ENCODE measurements around the gene CORO7. TPM values are rescaled to one million over a fixed set of nuclear protein-coding genes. Genes with fewer than 3 reads are reported as not detected.

CORO7 gene
- total RNA-seq, 2 donors from 2014 or later = 28.5 to 29.5 TPM

Other genes starting within 250 kb of the CORO7 start
- 1 to 10 TPM; 4.1 to 4.6 TPM for gene SRL, start 174.5 kb downstream of the CORO7 start, total RNA-seq
- gene TFAP4, start 143.6 kb downstream of the CORO7 start, total RNA-seq = 1 to 10 TPM; 4.0 to 5.4 TPM
- 10 to 100 TPM; 35.6 to 49.0 TPM for gene GLIS2, start 100.5 kb downstream of the CORO7 start, total RNA-seq
- gene PAM16, start 65.3 kb downstream of the CORO7 start, total RNA-seq = 10 to 100 TPM; 25.3 to 28.8 TPM
- 10 to 100 TPM; 67.1 to 89.3 TPM for gene VASN, start 44.7 kb downstream of the CORO7 start, total RNA-seq
- gene DNAJA3, start 9.3 kb upstream of the CORO7 start, total RNA-seq = 10 to 100 TPM; 22.4 to 23.6 TPM
- 10 to 100 TPM; 18.8 to 25.3 TPM for gene NMRAL1, start 58.0 kb upstream of the CORO7 start, total RNA-seq
- 10 to 100 TPM; 28.3 to 30.5 TPM for gene HMOX2, start 59.8 kb upstream of the CORO7 start, total RNA-seq
- gene CDIP1, start 122.2 kb upstream of the CORO7 start, total RNA-seq = 10 to 100 TPM; 19.4 to 21.1 TPM
- gene C16orf96, start 139.7 kb upstream of the CORO7 start, total RNA-seq = under 1 TPM; 0.09 to 0.10 TPM
- gene UBALD1, start 198.3 kb upstream of the CORO7 start, total RNA-seq = 10 to 100 TPM; 15.6 to 16.4 TPM
- gene MGRN1, start 208.2 kb upstream of the CORO7 start, total RNA-seq = 10 to 100 TPM; 61.0 to 62.6 TPM